Neural progenitor cell (in vitro differentiated cells): ENCODE data around the gene SHD.

Experiments used
- CTCF ChIP-seq: fragments of 200-600 bp; sonication (generic); IDR thresholded peaks from 2 replicates; pipeline ENCODE4 v1.5.1; 2017; ENCODE audit warnings: antibody characterized with exemption, mild to moderate bottlenecking
- EZH2 ChIP-seq: fragments of 200-600 bp; sonication (generic); IDR thresholded peaks from 2 replicates; pipeline ENCODE4 v1.6.1; 2017; ENCODE audit warnings: antibody characterized with exemption, mild to moderate bottlenecking, moderate library complexity

- TF ChIP-seq CTCF (no peak), EZH2 (no peak)
These were observed 34.9 kb downstream of the SHD start for GRCh38 chr19:4313847-4314490.
